Neuron (in vitro differentiated cells): ENCODE data around the gene CDH18.
"Not testable (repeated sequence)": the region's sequence is repeated elsewhere in the genome, so short reads cannot be mapped to it uniquely, and the experiment has no call there.

ENCODE experiments used
- H2AFZ ChIP-seq: one replicate; pipeline ENCODE4 v1.6.1; 2013; ENCODE audit warnings: low read depth, mild to moderate bottlenecking, inconsistent platforms, low read length, moderate library complexity
- H3K27me3 ChIP-seq: one replicate; pipeline ENCODE4 v1.6.1; 2013; ENCODE audit warnings: low read length; ENCODE audit not compliant: insufficient read depth
- H3K36me3 ChIP-seq: one replicate; pipeline ENCODE4 v1.6.1; 2013; ENCODE audit warnings: low read length; ENCODE audit not compliant: insufficient read depth
- H3K4me1 ChIP-seq: one replicate; pipeline ENCODE4 v1.6.1; 2013; ENCODE audit warnings: low read length; ENCODE audit not compliant: insufficient read depth
- H3K4me3 ChIP-seq: 2 replicates; pipeline ENCODE4 v1.5.1; 2013; ENCODE audit warnings: mild to moderate bottlenecking, low read length, moderate library complexity
- H3K9me3 ChIP-seq: one replicate; pipeline ENCODE4 v1.6.1; 2013; ENCODE audit warnings: low read length

CDH18 gene

DNA sequence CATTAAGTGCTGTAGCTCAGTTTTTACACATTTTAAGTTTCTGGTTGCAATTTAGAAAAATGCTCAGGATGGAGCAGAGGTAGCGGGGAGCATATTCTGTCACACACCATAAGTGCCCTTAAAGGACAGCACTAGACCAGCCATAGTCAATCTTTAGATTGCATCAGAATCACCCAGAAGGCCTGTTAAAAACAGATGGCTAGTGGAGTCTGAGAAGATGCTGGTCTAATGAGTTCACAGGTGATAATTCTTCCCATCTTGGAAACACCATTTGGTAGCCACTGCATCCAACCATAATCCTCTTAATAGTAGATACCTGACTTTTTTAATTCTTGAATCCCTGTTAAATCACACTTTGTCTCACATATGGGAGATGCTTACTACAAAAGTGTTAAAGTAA, 113.2 kb downstream of the CDH18 start:
- Histone ChIP-seq H2AFZ (no peak overlapping the region), H3K36me3 (no peaks in the 10 kb centered on the region), H3K27me3 (no peaks in the 10 kb centered on the region), H3K9me3 (no peaks in the 10 kb centered on the region), H3K4me3 (no peak overlapping the region), H3K4me1 (no peaks in the 10 kb centered on the region)

DNA sequence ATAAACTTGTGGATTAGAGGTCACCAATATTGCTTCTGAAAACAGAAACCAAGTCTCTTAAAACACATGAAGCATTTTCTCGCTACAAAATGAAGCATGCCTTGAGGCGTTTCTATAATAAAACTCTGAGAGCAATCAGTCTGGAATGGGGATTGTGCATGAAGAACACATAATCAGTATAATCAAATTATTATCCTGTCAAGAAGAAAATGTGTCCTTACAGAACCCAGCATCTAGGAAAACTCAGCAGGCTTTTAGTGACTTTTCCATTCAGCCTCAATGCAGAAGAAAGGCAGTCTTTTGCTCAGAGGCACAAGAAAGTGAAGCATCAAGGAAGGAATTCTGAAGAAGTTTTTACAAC, 121.9 kb downstream of the CDH18 start:
- no peaks in the 10 kb centered on the region for H3K27me3 ChIP-seq
- H3K4me1 ChIP-seq = no peaks in the 10 kb centered on the region
- no peaks in the 10 kb centered on the region for H3K36me3 ChIP-seq
- no peak overlapping the region for H3K4me3 ChIP-seq
- H2AFZ ChIP-seq = no peak overlapping the region
- no peaks in the 10 kb centered on the region for H3K9me3 ChIP-seq

DNA sequence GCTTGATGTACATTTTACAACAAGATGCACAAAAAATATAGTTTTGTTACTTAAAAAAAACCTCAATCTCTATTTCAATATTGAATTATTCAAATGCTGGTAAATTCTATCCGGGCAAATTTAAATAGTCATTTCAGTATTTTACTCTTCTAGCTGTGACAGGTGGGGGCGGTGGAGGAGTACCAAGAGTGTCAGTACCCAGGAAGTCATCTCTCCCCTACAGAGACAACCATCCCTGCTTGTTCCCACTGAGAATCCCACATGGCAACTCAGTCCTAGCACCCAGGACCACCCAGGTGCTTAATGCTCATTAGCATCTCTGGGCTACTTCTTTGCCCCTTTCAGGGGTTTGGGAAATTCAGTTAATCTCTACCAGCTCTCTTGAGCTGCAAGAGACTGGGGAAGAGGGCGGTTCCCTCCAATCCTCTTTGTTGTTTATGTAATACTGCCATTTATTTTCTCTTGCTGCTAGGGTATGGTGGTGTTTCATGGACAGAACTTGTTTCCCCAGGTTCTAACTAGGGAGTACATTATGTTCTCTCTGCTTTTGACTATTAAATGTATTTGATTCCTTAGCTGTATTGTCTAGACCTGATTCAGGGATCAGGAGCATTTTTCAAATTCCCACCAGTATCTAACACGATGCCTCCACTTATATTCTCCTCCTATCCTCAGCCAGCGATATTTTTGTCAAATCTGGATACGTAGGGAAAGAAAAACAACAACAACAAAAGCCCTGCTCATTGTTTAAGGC, 122.5 kb downstream of the CDH18 start:
- no peak overlapping the region for H3K4me3 ChIP-seq

DNA sequence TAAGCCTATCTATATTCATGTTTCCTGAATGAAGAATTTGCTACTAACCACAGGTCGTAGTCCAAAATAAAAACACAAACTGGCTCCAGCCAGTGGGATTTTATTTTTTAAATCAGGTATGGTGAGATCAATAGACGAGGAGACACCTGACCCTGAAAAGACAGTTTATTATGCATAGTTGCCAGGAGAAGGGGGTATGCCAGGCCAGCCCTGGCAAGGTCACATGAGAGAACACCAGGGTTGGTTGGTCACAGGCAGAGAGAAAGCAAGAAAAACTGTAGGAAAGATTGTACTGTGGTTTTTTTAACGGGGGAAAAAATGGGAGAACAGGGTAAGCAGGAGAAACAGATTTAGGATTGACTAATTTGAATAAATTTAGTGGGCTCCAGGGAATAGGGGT, 125.3 kb downstream of the CDH18 start:
- no peaks in the 10 kb centered on the region for H3K27me3 ChIP-seq
- no peaks in the 10 kb centered on the region for H3K4me1 ChIP-seq
- no peaks in the 10 kb centered on the region for H3K9me3 ChIP-seq
- no peak overlapping the region for H3K4me3 ChIP-seq
- no peaks in the 10 kb centered on the region for H3K36me3 ChIP-seq
- H2AFZ ChIP-seq = no peak overlapping the region

More for the DNA sequence above, 122.5 kb downstream of the CDH18 start:
- H2AFZ ChIP-seq = no peak overlapping the region
- H3K36me3 ChIP-seq = no peaks in the 10 kb centered on the region
- H3K4me1 ChIP-seq = no peaks in the 10 kb centered on the region
- no peaks in the 10 kb centered on the region for H3K9me3 ChIP-seq
- H3K27me3 ChIP-seq = no peaks in the 10 kb centered on the region

DNA sequence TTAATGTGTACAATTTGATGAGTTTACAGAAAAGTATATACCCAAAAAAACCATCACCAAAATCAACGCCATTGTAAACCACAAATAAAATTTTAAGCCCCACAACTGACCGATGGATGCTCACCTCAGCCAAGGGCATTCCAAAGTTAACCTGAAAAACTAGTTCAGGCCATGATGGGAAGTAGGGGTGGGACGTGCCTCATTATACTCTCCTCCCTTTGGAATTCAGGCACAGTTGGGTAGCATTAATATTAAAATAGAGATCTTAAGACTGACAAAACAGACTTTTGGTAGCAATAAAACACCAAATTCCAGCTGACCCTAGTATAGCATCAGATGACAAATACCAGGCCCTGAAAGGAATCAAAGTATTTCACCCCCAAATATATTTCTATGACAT, 129.0 kb downstream of the CDH18 start:
- H3K36me3 ChIP-seq = no peaks in the 10 kb centered on the region
- H2AFZ ChIP-seq = no peak overlapping the region
- no peak overlapping the region for H3K4me3 ChIP-seq
- H3K27me3 ChIP-seq = no peaks in the 10 kb centered on the region
- no peaks in the 10 kb centered on the region for H3K9me3 ChIP-seq
- H3K4me1 ChIP-seq = no peaks in the 10 kb centered on the region

DNA sequence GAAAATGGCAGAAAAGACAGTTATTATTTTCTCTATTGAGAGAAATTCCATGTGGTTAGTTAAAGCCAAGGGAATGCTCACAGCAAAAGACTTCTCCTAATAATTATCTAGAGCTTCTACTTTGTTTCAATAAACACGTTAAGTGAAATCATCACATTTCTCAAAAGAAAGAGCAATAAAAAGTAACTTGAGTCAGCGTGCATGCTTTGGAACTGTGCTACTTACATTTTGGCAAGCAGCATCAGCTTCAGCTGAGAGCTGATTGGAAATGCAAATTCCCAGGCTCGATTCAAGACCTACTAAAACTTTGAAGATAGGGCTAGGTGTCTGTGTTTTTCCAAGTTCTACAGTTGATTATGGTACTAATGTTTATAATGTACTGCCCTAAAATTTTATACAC, 132.1 kb downstream of the CDH18 start:
- H3K4me3 ChIP-seq = no peak overlapping the region
- no peaks in the 10 kb centered on the region for H3K4me1 ChIP-seq
- no peaks in the 10 kb centered on the region for H3K27me3 ChIP-seq
- H3K9me3 ChIP-seq = no peaks in the 10 kb centered on the region
- no peaks in the 10 kb centered on the region for H3K36me3 ChIP-seq
- H2AFZ ChIP-seq = no peak overlapping the region

DNA sequence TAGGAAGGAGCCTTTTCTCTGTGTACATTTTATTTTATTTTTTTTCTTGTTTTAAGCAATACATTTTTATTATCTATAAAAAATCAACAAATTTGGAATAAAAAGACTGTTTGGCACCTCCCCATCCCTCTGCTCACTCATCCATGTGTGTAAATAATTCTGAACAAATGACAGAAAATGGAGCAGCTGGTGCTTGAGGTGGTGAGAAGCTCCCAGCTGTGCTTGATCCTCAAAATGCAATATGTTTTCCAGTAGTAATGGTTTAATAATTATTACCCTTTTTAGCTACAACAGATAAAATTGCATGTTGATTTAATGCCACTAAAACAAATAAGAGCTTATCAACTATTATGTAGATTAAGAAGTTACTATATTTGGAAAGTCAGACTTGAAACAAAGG, 132.5 kb downstream of the CDH18 start:
- no peaks in the 10 kb centered on the region for H3K27me3 ChIP-seq
- no peak overlapping the region for H3K4me3 ChIP-seq
- no peak overlapping the region for H2AFZ ChIP-seq
- no peaks in the 10 kb centered on the region for H3K4me1 ChIP-seq
- no peaks in the 10 kb centered on the region for H3K36me3 ChIP-seq
- no peaks in the 10 kb centered on the region for H3K9me3 ChIP-seq

DNA sequence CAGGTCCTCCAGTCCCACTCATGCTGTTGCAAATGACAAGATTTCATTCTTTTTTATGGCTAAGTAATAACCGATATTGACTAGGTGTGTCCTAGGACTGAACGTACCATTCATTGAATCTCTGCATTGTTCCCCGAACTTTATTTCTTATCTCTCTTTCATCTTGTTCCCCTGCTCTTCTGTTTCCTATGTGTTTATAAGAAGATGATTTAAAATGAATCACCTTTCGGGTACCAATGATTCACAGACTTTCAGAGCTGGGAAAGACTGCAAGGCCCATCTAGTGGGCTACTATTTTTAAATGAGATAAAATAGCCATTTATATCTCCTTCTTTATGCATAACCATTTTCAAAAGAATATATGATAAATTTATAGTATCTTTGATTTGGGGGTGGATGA, 133.0 kb downstream of the CDH18 start:
- Histone ChIP-seq H3K4me3 (no peak overlapping the region), H3K9me3 (no peaks in the 10 kb centered on the region), H3K4me1 (no peaks in the 10 kb centered on the region), H2AFZ (no peak overlapping the region), H3K27me3 (no peaks in the 10 kb centered on the region), H3K36me3 (no peaks in the 10 kb centered on the region)

DNA sequence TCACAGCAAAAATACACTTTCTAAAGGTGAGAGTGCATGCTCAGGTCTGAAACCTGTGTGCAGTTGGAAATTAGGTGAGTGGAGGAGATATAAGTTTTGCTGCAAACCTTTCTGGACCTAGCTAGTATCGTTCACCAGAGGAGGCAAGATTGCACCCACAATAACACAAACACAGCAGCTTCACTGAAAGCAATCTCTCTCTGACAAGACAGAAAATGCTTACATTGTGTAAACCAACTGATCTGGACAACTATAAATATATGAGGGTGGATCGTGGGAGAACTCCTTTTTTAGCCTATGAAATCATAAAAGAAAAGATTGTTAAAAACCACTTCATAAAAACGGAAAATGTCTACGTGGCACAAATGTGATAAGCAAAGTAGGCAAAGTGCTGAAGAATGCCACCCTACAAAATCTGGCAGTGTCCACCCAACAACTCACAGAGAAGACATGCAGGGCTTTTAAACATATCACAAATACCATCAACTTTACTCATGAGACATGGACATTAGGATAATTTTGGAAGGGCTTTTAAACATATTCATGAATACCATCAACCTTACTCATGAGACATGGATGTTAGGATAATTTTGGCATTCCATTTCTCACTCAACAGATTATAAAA, 134.3 kb downstream of the CDH18 start:
- Histone ChIP-seq H3K4me3 (no peak overlapping the region), H3K9me3 (no peaks in the 10 kb centered on the region), H3K4me1 (no peaks in the 10 kb centered on the region), H3K27me3 (no peaks in the 10 kb centered on the region), H2AFZ (no peak overlapping the region), H3K36me3 (no peaks in the 10 kb centered on the region)

DNA sequence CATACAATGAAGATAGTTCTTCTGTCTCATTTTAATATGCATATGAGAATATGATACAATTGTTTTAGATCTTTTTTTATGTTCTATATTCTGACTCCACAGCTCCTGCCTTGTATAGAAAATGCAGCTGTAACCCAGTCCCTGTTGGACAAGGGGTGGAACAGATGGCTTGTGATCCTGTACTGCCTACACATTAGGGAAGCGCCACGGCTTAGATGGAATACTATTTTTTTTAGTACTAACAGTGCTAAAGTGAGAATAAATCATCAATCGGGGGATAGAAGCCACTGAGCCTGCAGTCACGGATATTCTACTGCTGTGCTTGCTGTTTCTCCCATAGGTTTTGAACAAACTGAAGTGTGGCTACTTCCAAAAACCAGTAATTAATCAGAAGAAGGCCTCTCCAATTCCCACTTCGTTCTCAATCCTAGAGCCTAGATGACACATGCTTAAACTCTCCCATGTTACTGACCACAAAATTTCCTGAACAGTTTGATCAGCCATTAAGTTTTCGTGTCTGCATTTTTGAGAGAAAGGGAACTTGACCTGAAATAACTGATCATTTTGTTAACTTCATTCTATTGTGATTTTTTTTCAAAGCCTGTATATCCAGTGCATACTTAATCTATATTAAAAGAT, 150.3 kb downstream of the CDH18 start:
- Histone ChIP-seq H3K27me3 (no peaks in the 10 kb centered on the region), H3K4me1 (no peaks in the 10 kb centered on the region), H3K4me3 (no peak overlapping the region), H3K9me3 (no peaks in the 10 kb centered on the region), H3K36me3 (no peaks in the 10 kb centered on the region), H2AFZ (no peak overlapping the region)

DNA sequence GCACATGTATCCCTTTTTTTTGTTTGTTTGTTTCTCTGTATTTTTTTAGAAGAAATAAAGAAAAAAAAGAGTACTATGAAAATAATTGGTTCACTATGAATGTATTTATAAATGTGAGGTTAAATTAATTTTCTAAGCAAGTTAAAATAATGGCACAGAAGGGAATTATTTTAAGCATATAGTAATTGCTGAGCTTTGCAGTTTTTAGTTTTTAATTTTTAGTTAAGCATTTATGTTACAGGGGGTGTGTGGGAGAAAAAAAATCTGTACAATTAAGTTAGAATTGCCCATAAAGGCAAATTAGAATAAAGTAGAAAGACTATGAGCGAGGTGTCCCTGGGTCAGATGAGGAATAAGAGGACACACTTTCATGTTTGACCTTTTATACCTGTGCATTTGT, 152.6 kb downstream of the CDH18 start:
- Histone ChIP-seq H3K36me3 (no peaks in the 10 kb centered on the region), H3K27me3 (no peaks in the 10 kb centered on the region), H3K9me3 (no peaks in the 10 kb centered on the region), H2AFZ (no peak overlapping the region), H3K4me1 (no peaks in the 10 kb centered on the region), H3K4me3 (no peak overlapping the region)

DNA sequence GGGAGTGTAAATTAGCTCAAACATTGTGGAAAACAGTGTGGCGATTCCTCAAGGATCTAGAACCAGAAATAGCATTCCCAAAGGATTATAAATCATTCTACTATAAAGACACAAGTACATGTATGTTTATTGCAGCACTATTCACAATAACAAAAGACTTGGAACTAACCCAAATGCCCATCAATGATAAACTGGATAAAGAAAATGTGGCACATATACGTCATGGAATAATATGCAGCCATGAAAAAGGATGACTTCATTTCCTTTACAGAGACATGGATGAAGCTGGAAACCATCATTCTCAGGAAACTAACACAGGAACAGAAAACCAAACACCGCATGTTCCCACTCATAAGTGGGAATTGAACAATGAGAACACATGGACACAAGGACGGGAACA, 175.3 kb downstream of the CDH18 start:
- H3K4me1 ChIP-seq = not testable (repeated sequence)

DNA sequence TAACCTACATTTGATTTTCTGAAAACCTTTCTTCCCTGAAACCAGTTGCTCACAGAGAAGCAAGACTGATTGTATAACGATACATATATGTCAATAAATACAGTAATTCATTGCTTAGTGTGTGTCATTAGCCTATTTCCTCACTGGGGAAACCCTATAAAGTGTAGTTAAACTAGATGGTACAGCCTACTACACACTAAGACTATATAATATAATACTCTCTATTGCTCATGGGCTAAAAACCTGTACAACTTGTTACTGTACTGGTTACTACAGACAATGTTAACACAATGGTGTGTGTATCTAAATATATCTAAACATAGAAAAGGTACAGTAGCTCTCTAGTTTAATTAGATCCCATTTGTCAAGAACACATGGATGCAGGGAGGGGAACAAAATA, 181.2 kb downstream of the CDH18 start:
- no peak overlapping the region for H2AFZ ChIP-seq
- no peak overlapping the region for H3K4me3 ChIP-seq
- peaks cover 8% of the 10 kb centered on the region for H3K4me1 ChIP-seq
- no peaks in the 10 kb centered on the region for H3K27me3 ChIP-seq
- H3K9me3 ChIP-seq = no peaks in the 10 kb centered on the region
- H3K36me3 ChIP-seq = no peaks in the 10 kb centered on the region

More for the DNA sequence above, 175.3 kb downstream of the CDH18 start:
- not testable (repeated sequence) for H3K27me3 ChIP-seq, H3K9me3 ChIP-seq, H3K4me3 ChIP-seq, H3K36me3 ChIP-seq, H2AFZ ChIP-seq
